Mucosa of descending colon (tissue), 3 donors: Measurements from ENCODE around the gene C1orf232. TPM values are rescaled to one million over a fixed set of nuclear protein-coding genes. Genes with fewer than 3 reads are reported as not detected.

Source experiments
- ATAC-seq: fragments of 200-7000 bp; cut with Tn5 transposase; one replicate; pipeline ENCODE4 v1.9.1; 2020; ENCODE audit warnings: mild to moderate bottlenecking, moderate library complexity
- DNase-seq, 3 donors: peaks; one replicate each; pipeline ENCODE4 v3.0.0-alpha.2; 2020
- H3K36me3 ChIP-seq: fragments of 200-600 bp; one replicate; pipeline ENCODE4 v1.8.0; 2021; ENCODE audit warnings: low read depth, mild to moderate bottlenecking
- H3K4me1 ChIP-seq: fragments of 200-600 bp; one replicate; pipeline ENCODE4 v1.8.0; 2021; ENCODE audit warnings: low read depth, mild to moderate bottlenecking
- H3K4me3 ChIP-seq: fragments of 200-600 bp; one replicate; pipeline ENCODE4 v1.8.0; 2021; ENCODE audit warnings: mild to moderate bottlenecking
- H3K9me3 ChIP-seq: fragments of 200-600 bp; one replicate; pipeline ENCODE4 v1.8.0; 2021; ENCODE audit warnings: mild to moderate bottlenecking
- intact Hi-C, 2 donors: fragments of 100-400 bp; cut with DNase I in 1 of 2; cut with micrococcal nuclease in 1 of 2; formaldehyde crosslinking; loops; one replicate each; pipeline versions ENCODE4 v1.11.0 to v1.11.1; 2022; cut with DNase I, micrococcal nuclease
- total RNA-seq, 3 donors: library from RNA; stranded (reverse); fragmentation: NEBNext Ultra II Directional in 2 of 3; extraction: Animal tissue kit (Norgen Biotek cat#: 25700) in 2 of 3; gene quantifications; one replicate each; pipeline versions ENCODE4 v1.2.1 to v1.2.4, GENCODE V29; 2021 to 2023
- TF ChIP-seq, protein P1 (sequence below): fragments of 200-600 bp; IDR thresholded peaks from one replicate; pipeline ENCODE4 v1.8.0; 2022; ENCODE audit warnings: antibody characterized with exemption, mild to moderate bottlenecking
- donor health status: DM: no; HTN: no; CAD: no; lungs with moderate emphysema.
- donor health status: DM: no; HTN: no; CAD: no.
- donor health status: DM: no; HTN: yes; CAD: no.

C1orf232 gene
- total RNA-seq, 3 donors from 2014 or later = not detected

DNA sequence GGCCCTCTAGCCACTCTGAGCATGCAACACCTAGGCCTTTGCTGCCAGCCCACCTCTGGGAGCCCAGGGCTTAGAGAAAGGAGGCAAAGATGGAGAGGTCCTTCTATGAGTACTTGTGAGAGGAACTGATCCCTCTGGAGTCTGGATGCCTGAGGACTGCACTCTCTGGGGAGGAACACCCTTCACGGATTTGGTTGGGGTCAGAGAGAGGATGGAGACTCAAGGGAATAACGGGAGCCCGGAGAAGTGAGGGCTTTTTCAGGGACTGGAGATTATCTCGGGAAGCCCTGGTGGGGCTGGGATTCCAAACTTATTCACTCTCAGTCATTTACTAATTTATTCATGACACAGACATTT, 413 bp upstream of the C1orf232 start:
- ATAC-seq (no peak), DNase-seq (no peak)
- no peak overlapping the region for H3K4me3 ChIP-seq
- no peaks in the 10 kb centered on the region for H3K36me3 ChIP-seq
- H3K4me1 ChIP-seq = peaks cover 6% of the 10 kb centered on the region
- TF ChIP-seq, protein P1, sequence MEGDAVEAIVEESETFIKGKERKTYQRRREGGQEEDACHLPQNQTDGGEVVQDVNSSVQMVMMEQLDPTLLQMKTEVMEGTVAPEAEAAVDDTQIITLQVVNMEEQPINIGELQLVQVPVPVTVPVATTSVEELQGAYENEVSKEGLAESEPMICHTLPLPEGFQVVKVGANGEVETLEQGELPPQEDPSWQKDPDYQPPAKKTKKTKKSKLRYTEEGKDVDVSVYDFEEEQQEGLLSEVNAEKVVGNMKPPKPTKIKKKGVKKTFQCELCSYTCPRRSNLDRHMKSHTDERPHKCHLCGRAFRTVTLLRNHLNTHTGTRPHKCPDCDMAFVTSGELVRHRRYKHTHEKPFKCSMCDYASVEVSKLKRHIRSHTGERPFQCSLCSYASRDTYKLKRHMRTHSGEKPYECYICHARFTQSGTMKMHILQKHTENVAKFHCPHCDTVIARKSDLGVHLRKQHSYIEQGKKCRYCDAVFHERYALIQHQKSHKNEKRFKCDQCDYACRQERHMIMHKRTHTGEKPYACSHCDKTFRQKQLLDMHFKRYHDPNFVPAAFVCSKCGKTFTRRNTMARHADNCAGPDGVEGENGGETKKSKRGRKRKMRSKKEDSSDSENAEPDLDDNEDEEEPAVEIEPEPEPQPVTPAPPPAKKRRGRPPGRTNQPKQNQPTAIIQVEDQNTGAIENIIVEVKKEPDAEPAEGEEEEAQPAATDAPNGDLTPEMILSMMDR = no peak
- intact Hi-C loops = loop anchor here in 1 of 2 donors (2.0 kb wide), 1 partner anchor 66 kb away; the partner anchor contains the start of gene CEP85
- no peaks in the 10 kb centered on the region for H3K9me3 ChIP-seq

DNA sequence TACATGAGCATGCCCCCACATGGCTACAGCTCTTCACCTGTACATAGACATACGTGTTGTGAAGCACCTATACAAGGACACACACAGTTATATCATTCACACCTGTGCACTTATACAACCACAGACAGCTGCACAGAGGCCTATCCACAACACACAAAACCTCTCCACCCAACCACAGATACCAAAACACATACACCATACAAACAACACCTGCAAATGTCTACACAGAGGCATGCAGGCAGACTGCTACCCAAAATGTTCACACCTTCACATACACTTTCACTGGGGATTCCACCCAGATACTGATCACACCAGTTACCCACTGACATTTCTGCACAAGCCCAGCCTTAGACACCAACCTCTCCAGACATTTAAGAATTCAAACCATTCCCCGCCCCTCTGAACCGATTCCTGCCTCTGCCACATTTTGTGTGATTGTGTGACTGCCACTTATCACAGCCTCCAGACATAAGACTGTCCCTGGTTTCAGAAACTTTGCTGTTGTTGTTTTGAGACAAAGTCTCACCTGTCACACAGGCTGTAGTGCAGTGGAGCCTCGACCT, 2.0 kb downstream of the C1orf232 start:
- H3K4me1 ChIP-seq = peaks cover 11% of the 10 kb centered on the region
- H3K4me3 ChIP-seq = no peak overlapping the region
- H3K9me3 ChIP-seq = no peaks in the 10 kb centered on the region
- intact Hi-C loops = no loop called here
- ATAC-seq (no peak), DNase-seq (no peak)
- no peaks in the 10 kb centered on the region for H3K36me3 ChIP-seq
- TF ChIP-seq, protein P1 = no peak

DNA sequence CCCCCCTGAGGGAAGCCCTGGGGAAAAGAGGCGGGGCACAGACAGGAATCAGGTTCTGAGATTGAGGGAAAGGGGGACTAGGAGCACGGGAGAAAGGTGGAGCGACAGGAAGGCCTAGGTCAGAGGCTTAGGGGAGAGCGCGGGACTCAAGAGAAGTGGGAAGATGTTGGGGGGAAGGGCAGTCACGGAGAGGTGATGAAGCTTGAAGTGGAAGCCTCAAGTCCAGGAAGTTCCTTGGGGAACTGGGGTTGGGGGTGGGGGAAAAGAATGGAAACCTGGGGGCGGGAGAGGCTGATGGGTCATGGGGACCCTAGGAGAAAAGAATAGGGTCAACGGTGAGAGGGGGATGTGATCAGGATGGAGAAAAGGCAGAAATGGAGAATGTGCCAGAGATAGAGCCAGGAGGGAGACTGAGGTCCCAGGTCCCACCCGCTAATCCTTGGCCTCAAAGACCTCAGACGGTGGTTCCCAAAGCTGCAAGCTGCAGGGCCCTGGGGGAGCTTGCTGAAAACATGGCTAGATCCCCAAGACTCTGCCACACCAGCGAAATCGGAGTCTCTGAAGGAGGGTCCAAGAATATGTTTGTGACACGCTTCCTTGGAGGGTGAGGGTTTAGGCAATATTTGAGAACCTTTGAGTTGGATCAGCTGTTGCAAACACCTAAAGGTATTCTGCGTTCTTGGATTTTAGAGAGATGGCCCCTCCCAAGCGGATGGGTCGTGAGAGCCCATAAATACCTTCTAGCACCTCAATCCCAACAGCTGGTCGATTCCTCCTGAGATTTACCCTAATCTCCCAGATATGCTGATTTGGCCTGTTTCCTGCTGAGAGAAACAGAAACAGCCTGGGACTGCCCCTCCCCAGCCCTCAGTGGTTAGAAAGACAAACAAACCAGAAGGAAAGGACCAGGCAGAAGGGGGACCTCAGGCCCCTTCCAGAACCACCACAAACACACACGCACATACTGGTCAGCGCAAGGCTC, 3.6 kb downstream of the C1orf232 start:
- no peaks in the 10 kb centered on the region for H3K9me3 ChIP-seq
- H3K4me3 ChIP-seq = no peak overlapping the region
- no peak for ATAC-seq
- intact Hi-C loops = no loop called here
- H3K4me1 ChIP-seq = peaks cover 14% of the 10 kb centered on the region
- no peaks in the 10 kb centered on the region for H3K36me3 ChIP-seq
- no peak for DNase-seq
- TF ChIP-seq, protein P1 = no peak

DNA sequence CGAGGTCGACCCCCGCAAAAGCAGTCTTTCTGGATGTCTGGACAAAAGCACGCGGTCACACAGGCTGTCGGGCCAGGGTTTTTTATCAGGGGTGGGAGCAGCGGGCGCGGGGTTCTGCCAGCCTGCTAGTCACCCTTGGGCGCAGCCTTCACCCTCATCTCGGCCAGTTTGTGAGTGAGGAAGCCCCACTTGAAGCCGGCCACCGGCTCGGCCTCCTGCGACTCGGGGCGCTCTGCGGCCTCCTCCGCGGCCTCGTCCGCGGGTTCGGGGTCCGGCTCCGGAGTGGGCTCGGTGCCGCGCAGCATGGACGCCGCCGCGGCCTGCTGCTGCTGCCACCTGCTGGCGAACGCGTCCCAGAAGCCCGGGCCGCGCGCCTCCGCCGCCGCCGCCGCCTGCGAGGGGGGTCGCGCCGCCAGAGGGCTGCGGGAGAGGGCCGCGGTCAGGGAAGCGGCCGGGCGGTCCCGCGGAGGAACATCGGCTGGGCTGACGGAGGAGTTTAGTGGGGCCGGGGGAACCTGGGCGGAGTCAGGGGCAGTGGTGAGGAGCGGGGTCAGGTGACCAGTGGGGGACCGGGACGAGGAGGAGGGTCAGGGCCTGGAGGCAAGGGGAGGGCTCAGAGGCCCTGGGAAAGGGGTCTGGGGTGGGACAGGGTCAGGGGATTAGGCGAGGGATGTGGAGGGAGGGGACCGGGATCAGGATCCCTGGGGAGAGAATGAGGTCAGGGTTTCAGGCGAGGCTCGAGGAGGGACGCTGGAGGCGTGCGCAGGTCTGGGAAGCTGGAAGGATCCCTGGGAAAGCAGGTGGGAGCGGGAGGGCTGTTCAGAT, 4.5 kb downstream of the C1orf232 start:
- TF ChIP-seq, protein P1 = peak; percentile 78
- DNase-seq = peak in 2 of 3 donors; percentile 40 to 65
- no peak overlapping the region for H3K4me3 ChIP-seq

DNA sequence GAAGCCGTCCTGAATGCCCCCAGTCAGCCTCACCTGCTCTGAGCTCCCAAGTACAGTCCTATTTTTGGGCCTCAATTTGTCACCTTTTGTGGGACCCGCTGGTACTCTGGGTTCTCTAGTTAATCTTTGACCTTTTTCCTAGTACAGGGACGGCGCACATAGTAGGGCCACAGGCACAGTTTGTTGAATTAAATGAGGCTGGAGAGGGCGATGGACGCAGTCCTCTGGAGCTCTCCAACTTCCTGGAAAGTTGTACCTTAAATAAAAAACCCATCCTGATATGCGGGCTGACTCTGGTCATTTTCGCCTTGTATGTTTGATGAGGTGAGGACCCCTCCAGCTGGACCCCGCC, 5.1 kb downstream of the C1orf232 start:
- Histone ChIP-seq H3K36me3 (no peaks in the 10 kb centered on the region), H3K9me3 (no peaks in the 10 kb centered on the region), H3K4me1 (peaks cover 12% of the 10 kb centered on the region), H3K4me3 (no peak overlapping the region)
- TF ChIP-seq, protein P1 = no peak
- ATAC-seq (no peak), DNase-seq (no peak)
- intact Hi-C loops = no loop called here

More for the DNA sequence above, 4.5 kb downstream of the C1orf232 start:
- Histone ChIP-seq H3K4me1 (peaks cover 12% of the 10 kb centered on the region), H3K9me3 (no peaks in the 10 kb centered on the region), H3K36me3 (no peaks in the 10 kb centered on the region)
- intact Hi-C loops = no loop called here
- peak; percentile 73 for ATAC-seq
